Subcutaneous abdominal adipose tissue (tissue), 5 donors: ENCODE measurements around the gene AKT1S1.

Source experiments
- H3K27ac ChIP-seq: one replicate; pipeline ENCODE4 v1.7.0; 2013; ENCODE audit warnings: low read depth, mild to moderate bottlenecking, inconsistent platforms, low read length, moderate library complexity
- H3K27me3 ChIP-seq, 5 donors: one replicate each; pipeline ENCODE4 v1.7.0; 2013; ENCODE audit warnings: low read length in 5 of 5, inconsistent platforms in 1 of 5; ENCODE audit not compliant: control insufficient read depth in 5 of 5, insufficient read depth in 4 of 5
- H3K36me3 ChIP-seq, 5 donors: one replicate each; pipeline ENCODE4 v1.7.0; 2013; ENCODE audit warnings: low read length in 5 of 5; ENCODE audit not compliant: control insufficient read depth in 5 of 5, insufficient read depth in 5 of 5
- H3K4me1 ChIP-seq, 5 donors: one replicate each; pipeline ENCODE4 v1.7.0; 2013; ENCODE audit warnings: low read length in 5 of 5, mild to moderate bottlenecking in 3 of 5, moderate library complexity in 1 of 5; ENCODE audit not compliant: control insufficient read depth in 5 of 5, insufficient read depth in 5 of 5
- H3K4me3 ChIP-seq, 5 donors: one replicate each; pipeline ENCODE4 v1.7.0; 2013; ENCODE audit warnings: low read length in 5 of 5, low read depth in 1 of 5
- H3K9ac ChIP-seq, 5 donors: one replicate each; pipeline ENCODE4 v1.7.0; 2013; ENCODE audit warnings: low read length in 5 of 5, mild to moderate bottlenecking in 4 of 5, moderate library complexity in 3 of 5
- H3K9me3 ChIP-seq, 5 donors: one replicate each; pipeline ENCODE4 v1.7.0; 2013; ENCODE audit warnings: low read length in 5 of 5; ENCODE audit not compliant: control insufficient read depth in 5 of 5
- donor health status: healthy.
- donor health status: healthy.
- donor health status: healthy.
- donor health status: healthy.
- donor health status: healthy.

The AKT1S1 gene

GRCh38 chr19:49918089-49918488, 40.9 kb upstream of the AKT1S1 start:
- H3K27me3 ChIP-seq: no peaks in the 10 kb centered on the region
- H3K4me3 ChIP-seq: no peak overlapping the region
- H3K36me3 ChIP-seq: peaks cover 0 to 80% (median 51%) of the 10 kb centered on the region in 5 donors
- H3K27ac ChIP-seq: no peak overlapping the region
- H3K9me3 ChIP-seq: no peaks in the 10 kb centered on the region
- no peak overlapping the region for H3K9ac ChIP-seq
- H3K4me1 ChIP-seq: peaks cover 0 to 14% (median 3%) of the 10 kb centered on the region in 5 donors

- Histone ChIP-seq H3K36me3 (peaks cover 0 to 78% (median 46%) of the 10 kb centered on the region in 5 donors), H3K27ac (no peak overlapping the region), H3K27me3 (no peaks in the 10 kb centered on the region), H3K9me3 (no peaks in the 10 kb centered on the region), H3K9ac (no peak overlapping the region), H3K4me1 (peaks cover 0 to 8% (median 3%) of the 10 kb centered on the region in 5 donors), H3K4me3 (no peak overlapping the region)
Observed at GRCh38 chr19:49916839-49917733, 39.9 kb upstream of the AKT1S1 start.

GRCh38 chr19:49915271-49915670, 38.1 kb upstream of the AKT1S1 start:
- no peaks in the 10 kb centered on the region for H3K27me3 ChIP-seq
- peaks cover 2 to 23% (median 12%) of the 10 kb centered on the region in 5 donors for H3K4me1 ChIP-seq
- H3K4me3 ChIP-seq: no peak overlapping the region
- H3K9me3 ChIP-seq: no peaks in the 10 kb centered on the region
- peaks cover 0 to 60% (median 32%) of the 10 kb centered on the region in 5 donors for H3K36me3 ChIP-seq
- no peak overlapping the region for H3K9ac ChIP-seq
- H3K27ac ChIP-seq: no peak overlapping the region

- no peaks in the 10 kb centered on the region for H3K27me3 ChIP-seq
- H3K36me3 ChIP-seq: peaks cover 0 to 67% (median 37%) of the 10 kb centered on the region in 5 donors
- no peak overlapping the region for H3K9ac ChIP-seq
- H3K9me3 ChIP-seq: no peaks in the 10 kb centered on the region
- H3K4me3 ChIP-seq: no peak overlapping the region
- H3K27ac ChIP-seq: no peak overlapping the region
- peaks cover 2 to 29% (median 15%) of the 10 kb centered on the region in 5 donors for H3K4me1 ChIP-seq
Observed at GRCh38 chr19:49913720-49914119, 36.6 kb upstream of the AKT1S1 start.

- no peaks in the 10 kb centered on the region for H3K9me3 ChIP-seq
- H3K27ac ChIP-seq: no peak overlapping the region
- H3K36me3 ChIP-seq: peaks cover 0 to 68% (median 40%) of the 10 kb centered on the region in 5 donors
- H3K4me3 ChIP-seq: no peak overlapping the region
- peaks cover 2 to 29% (median 15%) of the 10 kb centered on the region in 5 donors for H3K4me1 ChIP-seq
- no peaks in the 10 kb centered on the region for H3K27me3 ChIP-seq
- no peak overlapping the region for H3K9ac ChIP-seq
Observed at GRCh38 chr19:49912965-49913685, 36.0 kb upstream of the AKT1S1 start.

- H3K4me1 ChIP-seq: peaks cover 0 to 21% (median 10%) of the 10 kb centered on the region in 5 donors
- peaks cover 0 to 67% (median 49%) of the 10 kb centered on the region in 5 donors for H3K36me3 ChIP-seq
- H3K27ac ChIP-seq: peak overlapping the region; percentile 7
- no peaks in the 10 kb centered on the region for H3K27me3 ChIP-seq
- no peak overlapping the region for H3K4me3 ChIP-seq
- peak overlapping the region in 2 of 5 donors; percentile 5 to 20 for H3K9ac ChIP-seq
- no peaks in the 10 kb centered on the region for H3K9me3 ChIP-seq
Observed at GRCh38 chr19:49911381-49912145, 34.4 kb upstream of the AKT1S1 start.

- Histone ChIP-seq H3K4me1 (peaks cover 0 to 21% (median 10%) of the 10 kb centered on the region in 5 donors), H3K36me3 (peaks cover 0 to 64% (median 44%) of the 10 kb centered on the region in 5 donors), H3K27me3 (no peaks in the 10 kb centered on the region), H3K4me3 (no peak overlapping the region), H3K9ac (no peak overlapping the region), H3K27ac (no peak overlapping the region), H3K9me3 (no peaks in the 10 kb centered on the region)
Observed at GRCh38 chr19:49910179-49910578, 33.0 kb upstream of the AKT1S1 start.

GRCh38 chr19:49908480-49909420, 31.6 kb upstream of the AKT1S1 start:
- Histone ChIP-seq H3K36me3 (peaks cover 0 to 54% (median 38%) of the 10 kb centered on the region in 5 donors), H3K4me1 (peaks cover 0 to 28% (median 11%) of the 10 kb centered on the region in 5 donors)

More at GRCh38 chr19:49908480-49909420, 31.6 kb upstream of the AKT1S1 start:
- Histone ChIP-seq H3K27me3 (no peaks in the 10 kb centered on the region), H3K9me3 (no peaks in the 10 kb centered on the region), H3K27ac (no peak overlapping the region), H3K4me3 (no peak overlapping the region), H3K9ac (no peak overlapping the region)
